NCI-H526 (cell line): ENCODE measurements around the gene SLC51A.

Experiments used
- DNase-seq, 2 experiments: peaks; one replicate each; lab custom pipeline; 2025; lab: John Stamatoyannopoulos, UW

SLC51A gene

GRCh38 chr3:196216681-196217211 lies 412 bp downstream of the SLC51A start:
- no peak for DNase-seq

DNA sequence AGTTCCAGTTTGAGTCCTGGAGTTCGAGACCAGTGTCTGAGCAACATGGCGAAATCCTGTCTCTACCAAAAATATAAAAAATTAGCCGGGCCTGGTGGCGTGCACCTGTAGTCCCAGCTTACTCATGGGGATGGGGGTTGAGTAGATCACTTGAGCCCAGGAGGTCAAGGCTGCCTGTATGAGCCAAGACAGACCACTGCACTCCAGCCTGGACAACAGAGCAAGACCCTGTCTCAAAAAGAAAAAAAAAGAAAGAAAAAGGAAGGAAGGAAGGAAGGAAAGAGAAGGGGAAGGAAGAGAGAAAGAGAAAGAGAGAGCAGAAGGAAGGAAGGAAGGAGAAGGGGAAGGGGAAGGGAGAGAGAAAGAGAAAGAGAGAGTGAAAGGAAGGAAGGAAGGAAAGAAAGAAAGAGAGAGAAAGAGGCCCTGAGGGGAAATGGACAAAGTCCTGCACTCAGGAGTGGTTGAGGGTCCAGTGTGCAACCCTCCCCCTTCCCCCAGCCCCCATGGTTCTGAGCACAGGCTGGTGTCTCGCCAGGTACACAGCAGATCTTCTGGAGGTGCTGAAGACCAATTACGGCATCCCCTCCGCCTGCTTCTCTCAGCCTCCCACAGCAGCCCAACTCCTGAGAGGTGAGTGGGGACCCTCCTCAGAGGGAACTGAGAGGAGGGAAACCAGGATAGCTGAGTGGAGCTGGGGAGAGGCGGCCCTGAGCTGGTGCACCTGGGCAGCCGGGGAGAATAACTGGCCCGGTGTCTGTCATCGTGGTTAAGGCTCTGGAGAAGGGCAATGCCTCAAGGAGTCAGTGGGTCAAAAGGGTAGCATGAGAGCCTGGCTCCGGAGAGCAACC lies 1.2 kb downstream of the SLC51A start:
- DNase-seq = no peak

- no peak for DNase-seq
Measured at GRCh38 chr3:196218155-196218712, 1.9 kb downstream of the SLC51A start.

DNA sequence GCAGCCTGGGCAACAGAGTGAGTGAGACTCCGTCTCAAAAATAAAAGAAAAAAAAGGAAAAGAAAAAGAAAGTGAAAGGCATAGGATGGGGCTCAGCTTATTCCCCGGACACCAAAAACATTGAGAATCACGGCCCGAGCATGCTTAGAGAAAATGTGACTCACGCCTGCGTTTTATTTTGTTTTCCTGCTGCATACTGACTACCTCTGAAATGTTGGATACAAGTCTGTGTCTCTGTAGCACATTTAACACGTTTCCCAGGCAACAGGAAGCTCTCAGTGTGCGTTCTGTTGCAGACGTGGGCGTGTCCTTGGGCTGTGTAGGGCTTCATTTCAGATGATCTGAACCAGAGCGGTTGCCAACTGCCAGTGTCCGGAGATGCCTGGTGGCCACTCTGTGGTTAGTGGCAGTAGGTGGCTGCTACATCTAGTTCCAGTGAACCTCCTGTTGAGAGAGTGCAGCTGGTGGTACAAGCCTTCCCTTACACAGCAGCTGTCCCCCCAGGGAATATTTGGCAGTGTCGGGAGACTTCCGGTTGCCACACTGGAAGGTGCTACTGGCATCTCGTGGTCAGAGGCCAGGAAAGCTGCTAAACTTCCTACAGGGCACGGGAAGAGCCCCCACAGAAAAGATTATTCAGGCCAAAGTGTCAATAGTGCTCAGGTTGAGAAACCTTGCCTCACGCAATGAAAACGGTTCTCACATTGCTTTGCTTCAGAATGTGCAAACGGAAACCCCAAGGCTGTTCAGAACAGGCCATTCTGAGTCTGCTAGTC lies 3.0 kb downstream of the SLC51A start:
- DNase-seq = peak in 1 of 2 experiments; percentile 48

- DNase-seq = no peak
Measured at GRCh38 chr3:196219970-196220311, 3.6 kb downstream of the SLC51A start.

DNA sequence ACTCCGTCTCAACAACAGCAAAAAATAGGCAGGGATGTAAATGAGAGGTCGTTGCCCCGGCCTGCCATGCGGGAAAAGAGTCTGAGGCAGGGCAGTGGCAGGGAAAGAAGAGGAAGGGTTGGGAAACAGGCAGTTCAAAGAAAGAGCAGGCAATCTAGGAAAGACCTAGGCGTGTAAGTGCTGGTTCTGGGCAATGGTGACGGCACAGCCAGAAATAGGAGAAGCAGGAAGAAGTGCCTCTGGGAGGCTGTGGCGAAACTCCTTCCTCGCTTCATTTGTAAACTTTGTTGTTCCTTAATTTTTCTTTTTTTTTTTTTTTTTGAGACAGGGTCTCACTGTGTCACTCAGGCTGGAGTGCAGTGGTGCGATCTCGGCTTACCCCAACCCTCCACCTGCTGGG lies 4.3 kb downstream of the SLC51A start:
- no peak for DNase-seq

DNA sequence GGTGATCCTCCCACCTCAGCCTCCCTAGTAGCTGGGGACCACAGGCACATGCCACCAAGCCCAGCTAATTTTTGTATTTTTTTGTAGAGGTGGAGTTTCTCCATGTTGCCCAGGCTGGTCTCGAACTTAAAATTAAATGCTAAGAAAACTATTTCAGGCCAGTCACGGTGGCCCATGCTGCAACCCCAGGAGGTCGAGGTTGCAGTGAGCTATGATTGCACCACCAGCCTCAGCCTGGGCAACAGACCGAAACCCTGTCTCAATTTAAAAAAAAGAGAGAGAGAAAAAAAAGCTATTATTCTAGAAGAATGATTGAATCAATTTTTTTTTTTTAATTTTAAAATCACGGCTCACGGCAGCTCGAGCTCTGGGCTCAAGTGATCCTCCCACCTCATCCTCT lies 4.7 kb downstream of the SLC51A start:
- DNase-seq = no peak

GRCh38 chr3:196222876-196223595 lies 6.7 kb downstream of the SLC51A start:
- DNase-seq = peak; percentile 16 to 66

DNA sequence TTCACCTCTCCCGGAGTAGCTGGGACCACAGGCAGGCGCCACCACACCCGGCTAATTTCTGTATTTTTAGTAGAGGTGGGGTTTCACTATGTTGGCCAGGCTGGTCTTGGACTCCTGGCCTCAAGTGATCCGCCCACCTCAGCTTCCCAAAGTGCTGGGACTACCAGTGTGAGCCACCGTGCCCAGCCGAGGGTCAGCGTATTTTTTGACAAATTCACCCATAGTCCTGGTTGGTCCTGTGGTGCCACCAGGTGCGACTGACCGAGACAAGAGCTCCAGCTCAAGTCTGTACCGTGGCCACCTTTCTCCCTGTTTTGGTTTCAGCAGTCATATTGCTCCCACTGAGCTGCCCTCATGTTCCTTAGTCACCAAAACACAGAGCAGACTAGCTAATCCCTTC lies 8.8 kb downstream of the SLC51A start:
- no peak for DNase-seq

GRCh38 chr3:196225763-196226364 lies 9.5 kb downstream of the SLC51A start:
- no peak for DNase-seq

GRCh38 chr3:196227121-196227561 lies 10.8 kb downstream of the SLC51A start:
- DNase-seq = no peak

DNA sequence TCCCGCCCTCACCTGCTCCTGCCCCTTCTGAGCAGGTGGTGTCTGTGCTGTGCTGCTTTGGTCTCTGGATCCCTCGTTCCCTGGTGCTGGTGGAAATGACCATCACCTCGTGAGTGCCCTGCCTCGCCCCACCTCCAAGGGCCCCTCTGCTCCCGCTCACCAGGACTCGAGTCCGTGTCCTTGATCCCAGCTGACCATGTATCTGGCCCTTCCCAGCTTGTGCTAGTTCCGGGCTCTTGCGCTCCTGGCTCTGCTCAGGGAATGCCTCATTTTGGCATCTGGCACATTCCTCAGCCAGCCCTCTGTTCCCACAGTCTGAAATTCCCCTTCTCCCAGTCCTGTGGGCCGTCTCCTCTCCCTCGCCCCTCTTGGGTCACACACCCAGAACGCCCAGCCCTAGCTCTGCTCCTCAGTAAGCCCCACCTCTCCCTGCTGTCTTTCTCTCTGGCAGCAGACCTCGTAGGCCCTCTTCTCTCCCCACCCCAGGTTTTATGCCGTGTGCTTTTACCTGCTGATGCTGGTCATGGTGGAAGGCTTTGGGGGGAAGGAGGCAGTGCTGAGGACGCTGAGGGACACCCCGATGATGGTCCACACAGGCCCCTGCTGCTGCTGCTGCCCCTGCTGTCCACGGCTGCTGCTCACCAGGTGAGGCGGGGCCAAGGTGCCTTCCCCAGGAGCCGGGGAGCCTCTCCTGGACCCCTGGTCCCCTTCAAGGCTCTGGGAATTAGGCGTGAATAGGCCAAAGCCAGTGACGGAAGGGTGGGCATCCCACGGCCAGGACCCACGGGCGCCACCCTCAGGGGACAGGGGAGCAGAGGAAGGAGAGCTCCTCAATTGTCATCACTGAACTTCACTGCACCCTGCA lies 11.5 kb downstream of the SLC51A start:
- no peak for DNase-seq

- no peak for DNase-seq
Measured at GRCh38 chr3:196232154-196232881, 16.0 kb downstream of the SLC51A start.

DNA sequence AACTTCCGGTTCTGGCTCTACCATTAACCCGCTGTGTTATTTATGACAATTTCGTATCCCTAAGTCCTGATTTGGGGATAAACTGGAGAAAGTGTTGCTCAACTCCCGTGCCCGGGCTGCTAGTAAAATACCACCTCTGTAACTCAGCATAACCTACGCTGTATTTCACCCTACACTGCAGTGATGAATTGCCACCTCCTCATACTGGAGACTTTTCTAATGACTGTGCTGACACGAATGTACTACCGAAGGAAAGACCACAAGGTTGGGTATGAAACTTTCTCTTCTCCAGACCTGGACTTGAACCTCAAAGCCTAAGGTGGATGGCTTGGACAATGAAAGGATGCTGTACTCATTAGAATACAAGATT lies 16.5 kb downstream of the SLC51A start:
- no peak for DNase-seq

GRCh38 chr3:196235452-196236122 lies 19.3 kb downstream of the SLC51A start:
- DNase-seq = no peak

DNA sequence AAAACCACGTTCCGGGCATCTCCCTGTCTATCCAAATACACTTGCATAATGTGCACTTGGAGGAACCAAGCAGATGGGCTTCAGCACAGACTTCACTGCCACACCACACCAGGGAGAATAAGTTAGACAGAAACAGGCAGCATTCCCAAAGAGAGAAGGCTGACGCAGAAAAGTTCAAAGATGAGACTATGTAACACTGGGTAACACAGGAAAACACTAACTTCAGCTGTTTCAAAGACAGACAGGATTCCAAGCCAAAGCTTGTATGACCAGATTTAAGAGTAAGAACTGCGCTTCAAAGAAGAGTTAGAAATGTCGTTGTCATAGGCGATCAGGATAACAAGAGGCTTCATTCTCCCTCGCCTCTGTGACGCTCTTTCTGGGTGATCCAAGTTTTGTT lies 19.9 kb downstream of the SLC51A start:
- DNase-seq = no peak

- no peak for DNase-seq
Measured at GRCh38 chr3:196237203-196237602, 20.9 kb downstream of the SLC51A start.

GRCh38 chr3:196238612-196239560 lies 22.6 kb downstream of the SLC51A start:
- no peak for DNase-seq
